ENCODE measurements around the gene MB.
A peak's percentile ranks its signal among the peaks of the same experiment; 100 is the strongest.

The MB gene

GRCh38 chr22:35582861-35583670 lies 34.1 kb downstream of the MB start:
- peak; percentile 92 for TF ChIP-seq CTCF (conservative IDR thresholded peaks at IDR 0.05; ENCODE audit: low read depth, low read length)
- no peak for DNase-seq (ENCODE audit: low read depth)
- no peak overlapping the region for H3K4me3 ChIP-seq (ENCODE audit: low read length)

DNA sequence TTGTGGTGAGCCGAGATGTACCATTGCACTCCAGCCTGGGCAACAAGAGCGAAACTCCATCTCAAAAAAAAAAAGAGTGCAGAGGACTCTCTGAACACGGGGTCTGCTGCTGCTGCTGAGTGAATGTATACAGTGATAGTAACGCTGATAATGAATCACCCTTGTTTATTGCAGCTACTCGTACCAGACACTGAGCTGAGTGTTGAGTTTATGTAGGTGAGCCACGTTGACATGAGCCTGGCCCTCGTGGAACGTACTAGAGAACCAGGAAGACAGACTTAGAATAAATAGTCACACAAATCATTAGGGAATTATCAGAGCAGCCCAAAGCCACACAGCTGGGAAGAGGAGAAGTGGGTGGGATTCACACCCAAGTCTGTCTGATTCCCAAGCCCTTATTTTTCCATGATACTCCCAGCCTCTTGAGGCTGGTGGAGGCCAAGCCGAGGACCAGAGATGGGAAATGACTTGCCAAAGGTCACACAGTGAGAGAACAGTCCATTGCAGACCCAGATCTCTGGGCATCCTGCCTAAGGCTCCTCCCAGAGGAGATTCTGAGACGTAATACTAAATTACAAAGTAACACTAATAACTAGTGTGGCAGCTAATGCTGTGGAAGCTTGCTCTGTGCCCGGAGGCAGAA lies 34.8 kb downstream of the MB start:
- DNase-seq (ENCODE audit: low read depth): no peak
- H3K4me3 ChIP-seq (ENCODE audit: low read length): no peak overlapping the region
- no peak for TF ChIP-seq CTCF (conservative IDR thresholded peaks at IDR 0.05; ENCODE audit: low read depth, low read length)

DNA sequence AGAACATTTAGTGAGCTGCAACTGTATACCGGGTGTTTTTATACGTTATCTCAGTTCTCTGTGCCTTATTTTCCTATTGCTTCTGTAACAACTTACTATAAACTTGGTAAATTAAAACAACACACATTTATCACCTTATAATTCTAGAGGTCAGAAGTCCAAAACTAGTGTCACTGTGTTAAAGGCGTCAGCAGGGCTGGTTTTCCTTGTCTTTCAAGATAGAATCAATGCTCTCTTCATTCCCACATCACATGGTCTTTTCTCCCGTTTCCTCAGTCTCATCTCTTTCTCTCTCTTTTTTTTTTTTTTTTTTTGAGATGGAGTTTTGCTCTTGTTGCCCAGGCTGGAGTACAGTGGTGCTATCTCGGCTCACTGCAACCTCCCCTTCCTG lies 36.1 kb downstream of the MB start:
- no peak for TF ChIP-seq CTCF (conservative IDR thresholded peaks at IDR 0.05; ENCODE audit: low read depth, low read length)
- H3K4me3 ChIP-seq (ENCODE audit: low read length): no peak overlapping the region
- DNase-seq (ENCODE audit: low read depth): no peak

DNA sequence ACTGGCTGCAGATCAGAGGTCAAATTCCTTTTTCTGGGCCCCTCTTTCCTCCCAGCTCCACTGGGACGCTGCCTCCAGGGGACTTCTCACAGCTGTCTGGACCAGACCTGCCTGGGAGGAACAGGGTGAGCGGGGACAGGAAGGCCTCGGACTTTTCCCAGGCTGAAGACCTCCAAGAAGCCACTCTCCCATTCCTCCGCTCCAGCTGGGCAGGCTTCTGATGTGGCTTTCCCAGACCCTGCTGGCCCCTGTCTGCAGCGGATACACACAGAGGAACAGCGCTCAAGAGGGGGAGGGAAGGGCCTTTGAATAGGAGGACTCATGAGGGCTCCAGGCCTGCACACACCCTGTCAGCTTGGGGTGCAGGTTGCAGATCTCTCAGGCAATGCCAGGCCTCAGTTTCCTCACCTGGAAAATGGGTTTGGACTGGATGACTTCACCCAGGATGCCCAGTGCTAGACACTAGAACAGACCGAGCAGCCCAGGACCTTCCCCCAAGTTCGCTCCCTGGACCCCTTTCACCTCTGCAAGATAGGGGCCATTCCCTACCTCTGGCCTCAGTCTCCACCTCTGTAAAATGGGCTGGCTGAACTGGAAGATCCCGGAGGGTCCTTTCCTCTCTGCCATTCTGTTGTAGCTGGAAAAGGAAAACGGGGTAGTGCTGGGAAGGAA lies 36.6 kb downstream of the MB start:
- no peak for DNase-seq (ENCODE audit: low read depth)
- no peak for TF ChIP-seq CTCF (conservative IDR thresholded peaks at IDR 0.05; ENCODE audit: low read depth, low read length)
- no peak overlapping the region for H3K4me3 ChIP-seq (ENCODE audit: low read length)

GRCh38 chr22:35578836-35579575 lies 38.1 kb downstream of the MB start:
- H3K4me3 ChIP-seq (ENCODE audit: low read length): no peak overlapping the region
- DNase-seq (ENCODE audit: low read depth): no peak
- TF ChIP-seq CTCF (conservative IDR thresholded peaks at IDR 0.05; ENCODE audit: low read depth, low read length): no peak

DNA sequence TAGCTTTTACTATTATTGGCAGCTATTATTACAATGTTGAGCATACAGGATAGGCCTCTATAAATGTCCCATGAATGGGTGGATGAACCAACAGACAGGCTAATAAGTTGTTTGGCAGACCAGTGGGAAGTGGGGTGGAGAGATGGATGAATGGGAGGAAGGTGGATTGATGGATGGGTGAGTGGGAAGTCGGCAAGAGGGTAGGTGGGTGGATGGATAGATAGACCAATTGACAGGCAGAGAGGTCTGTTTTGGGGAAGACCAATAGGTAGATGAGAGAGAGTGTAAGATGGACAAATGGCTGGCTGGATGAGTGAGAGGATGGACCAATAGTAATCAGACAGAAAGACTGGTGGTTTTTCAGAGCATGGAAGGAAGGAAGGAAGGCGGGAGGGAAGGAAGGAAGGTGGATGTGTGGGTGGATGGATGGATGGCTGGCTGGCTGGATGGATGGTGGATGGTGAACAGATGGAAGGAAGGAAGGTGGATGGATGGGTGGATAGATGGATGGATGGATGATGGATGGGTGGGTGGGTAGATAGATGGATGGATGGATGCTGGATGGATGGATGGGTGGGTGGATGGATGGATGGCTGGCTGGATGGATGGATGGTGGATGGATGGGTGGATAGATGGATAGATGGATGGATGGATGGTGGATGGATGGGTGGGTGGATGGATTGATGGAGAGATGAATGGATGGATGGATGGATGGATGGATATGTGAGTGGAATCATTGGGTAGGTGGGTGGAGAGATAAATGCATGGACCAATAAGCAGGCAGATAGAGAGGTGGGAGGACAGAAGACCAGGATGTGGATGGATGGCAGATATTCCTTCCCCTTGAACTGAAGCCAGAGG lies 39.1 kb downstream of the MB start:
- H3K4me3 ChIP-seq (ENCODE audit: low read length): no peak overlapping the region
- no peak for DNase-seq (ENCODE audit: low read depth)

More for the DNA sequence above, 39.1 kb downstream of the MB start:
- no peak for TF ChIP-seq CTCF (conservative IDR thresholded peaks at IDR 0.05; ENCODE audit: low read depth, low read length)
